MCF 10A (cell line): Measurements from ENCODE around the gene ELK4. TPM values are rescaled to one million over a fixed set of nuclear protein-coding genes. Genes with fewer than 3 reads are reported as not detected.

Experiments used
- BruUV-seq: library from RNA; stranded (reverse); fragments of 400-500 nt; replicated peaks from 2 replicates; lab custom pipeline; 2021; lab: Mats Ljungman, UMichigan
- CTCF ChIA-PET: fragments of 300-600 bp; sonication (Branson Sonifier 250); formaldehyde crosslinking; extraction: SDS; loops from one replicate; lab custom pipeline; 2021; ENCODE audit warnings: antibody characterized with exemption, inconsistent platforms; lab: Yijun Ruan, JAX
- POLR2A ChIA-PET: fragments of 300-600, 350-650 bp; sonication (Branson Sonifier 250); formaldehyde crosslinking; extraction: SDS; loops from one replicate; lab custom pipeline; 2020; ENCODE audit warnings: antibody characterized with exemption, inconsistent platforms; lab: Yijun Ruan, JAX
- DNase-seq: peaks from one replicate; pipeline ENCODE4 v3.0.0-alpha.2; 2018; ENCODE audit not compliant: unreplicated experiment
- H3K27ac Mint-ChIP-seq: one replicate; pipeline ENCODE4 v1.8.0; 2022; ENCODE audit warnings: mild to moderate bottlenecking, low read depth, mixed read lengths; ENCODE audit not compliant: unreplicated experiment
- H3K27me3 Mint-ChIP-seq: one replicate; pipeline ENCODE4 v1.8.0; 2022; ENCODE audit warnings: mixed read lengths; ENCODE audit not compliant: insufficient read depth, unreplicated experiment
- H3K36me3 Mint-ChIP-seq: one replicate; pipeline ENCODE4 v1.8.0; 2022; ENCODE audit warnings: mild to moderate bottlenecking, moderate library complexity, mixed read lengths; ENCODE audit not compliant: insufficient read depth, unreplicated experiment
- H3K4me1 Mint-ChIP-seq: one replicate; pipeline ENCODE4 v1.8.0; 2022; ENCODE audit warnings: mixed read lengths; ENCODE audit not compliant: insufficient read depth, unreplicated experiment
- H3K4me3 Mint-ChIP-seq: one replicate; pipeline ENCODE4 v1.8.0; 2022; ENCODE audit warnings: mild to moderate bottlenecking, moderate library complexity, mixed read lengths; ENCODE audit not compliant: unreplicated experiment
- H3K9me3 Mint-ChIP-seq: one replicate; pipeline ENCODE4 v1.8.0; 2022; ENCODE audit warnings: mixed read lengths; ENCODE audit not compliant: unreplicated experiment
- intact Hi-C: fragments of 100-400 bp; cut with micrococcal nuclease; formaldehyde crosslinking; loops from 2 replicates; pipeline ENCODE4 v1.14.1; 2022
- total RNA-seq: library from RNA; stranded (reverse); gene quantifications from 2 replicates; pipeline ENCODE4 v1.2.3, GENCODE V29; 2022
- TF ChIP-seq, protein P1 (sequence below): fragments of 200-600 bp; IDR thresholded peaks from one replicate; pipeline ENCODE4 v1.8.0; 2022; ENCODE audit warnings: antibody characterized with exemption, mild to moderate bottlenecking; ENCODE audit not compliant: unreplicated experiment

The ELK4 gene
- total RNA-seq, 1 experiment from 2014 or later: 101 TPM

DNA sequence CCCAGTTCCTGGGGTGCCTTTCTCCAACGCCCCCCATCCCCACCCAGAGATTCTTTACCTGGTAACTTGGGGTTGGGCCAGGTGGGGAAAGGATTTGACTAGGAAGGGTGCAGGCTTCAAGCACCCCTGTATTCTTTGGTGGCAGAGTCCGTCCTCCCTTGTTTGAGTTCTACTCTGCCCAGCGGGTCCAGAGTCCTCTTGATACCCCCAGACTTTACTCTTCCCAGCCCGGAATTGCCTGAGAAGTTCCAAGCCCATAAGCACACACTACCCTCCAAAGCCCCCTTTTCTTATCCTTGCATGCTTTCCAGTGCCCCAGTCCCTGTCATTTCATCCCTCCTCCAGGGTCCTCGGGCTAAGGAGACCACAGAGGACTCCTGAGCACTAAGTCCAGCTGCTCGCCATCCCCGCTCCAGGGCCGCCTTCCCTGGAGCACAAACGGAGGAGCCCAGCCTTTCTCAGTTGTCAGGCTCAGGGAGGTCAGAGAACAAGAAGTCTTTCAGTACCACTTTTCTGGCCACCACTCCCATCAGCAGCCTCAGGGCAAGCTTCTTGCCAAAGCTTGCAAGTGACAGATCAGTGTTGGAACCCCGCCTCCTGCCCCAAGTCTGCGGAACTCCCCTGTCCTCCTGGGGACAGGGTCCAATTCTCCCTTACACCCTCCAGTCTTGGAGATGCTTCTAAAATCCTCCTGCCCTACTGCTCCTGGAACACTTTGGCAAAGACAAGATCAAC is 36.3 kb upstream of the ELK4 start:
- no peak overlapping the region for H3K4me3 Mint-ChIP-seq
- peak overlapping the region; percentile 36 for H3K27ac Mint-ChIP-seq
- H3K4me1 Mint-ChIP-seq: peaks cover 28% of the 10 kb centered on the region
- DNase-seq: no peak
- ChIA-PET POLR2A (interaction anchor here (0.8 to 1.8 kb wide), 4 partner anchors 10 to 43 kb away, joined by 3 to 5 read pairs (median 4); no protein-coding TSS in a partner anchor), CTCF (interaction anchor here (0.6 to 13.9 kb wide), 12 partner anchors 10 to 1514 kb away, joined by 3 to 592 read pairs (median 4); no protein-coding TSS in a partner anchor)
- H3K36me3 Mint-ChIP-seq: peaks cover 7% of the 10 kb centered on the region
- H3K27me3 Mint-ChIP-seq: no peaks in the 10 kb centered on the region
- intact Hi-C loops: no loop called here
- BruUV-seq: no TSS peak
- no peaks in the 10 kb centered on the region for H3K9me3 Mint-ChIP-seq
- TF ChIP-seq, protein P1, sequence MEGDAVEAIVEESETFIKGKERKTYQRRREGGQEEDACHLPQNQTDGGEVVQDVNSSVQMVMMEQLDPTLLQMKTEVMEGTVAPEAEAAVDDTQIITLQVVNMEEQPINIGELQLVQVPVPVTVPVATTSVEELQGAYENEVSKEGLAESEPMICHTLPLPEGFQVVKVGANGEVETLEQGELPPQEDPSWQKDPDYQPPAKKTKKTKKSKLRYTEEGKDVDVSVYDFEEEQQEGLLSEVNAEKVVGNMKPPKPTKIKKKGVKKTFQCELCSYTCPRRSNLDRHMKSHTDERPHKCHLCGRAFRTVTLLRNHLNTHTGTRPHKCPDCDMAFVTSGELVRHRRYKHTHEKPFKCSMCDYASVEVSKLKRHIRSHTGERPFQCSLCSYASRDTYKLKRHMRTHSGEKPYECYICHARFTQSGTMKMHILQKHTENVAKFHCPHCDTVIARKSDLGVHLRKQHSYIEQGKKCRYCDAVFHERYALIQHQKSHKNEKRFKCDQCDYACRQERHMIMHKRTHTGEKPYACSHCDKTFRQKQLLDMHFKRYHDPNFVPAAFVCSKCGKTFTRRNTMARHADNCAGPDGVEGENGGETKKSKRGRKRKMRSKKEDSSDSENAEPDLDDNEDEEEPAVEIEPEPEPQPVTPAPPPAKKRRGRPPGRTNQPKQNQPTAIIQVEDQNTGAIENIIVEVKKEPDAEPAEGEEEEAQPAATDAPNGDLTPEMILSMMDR: no peak

DNA sequence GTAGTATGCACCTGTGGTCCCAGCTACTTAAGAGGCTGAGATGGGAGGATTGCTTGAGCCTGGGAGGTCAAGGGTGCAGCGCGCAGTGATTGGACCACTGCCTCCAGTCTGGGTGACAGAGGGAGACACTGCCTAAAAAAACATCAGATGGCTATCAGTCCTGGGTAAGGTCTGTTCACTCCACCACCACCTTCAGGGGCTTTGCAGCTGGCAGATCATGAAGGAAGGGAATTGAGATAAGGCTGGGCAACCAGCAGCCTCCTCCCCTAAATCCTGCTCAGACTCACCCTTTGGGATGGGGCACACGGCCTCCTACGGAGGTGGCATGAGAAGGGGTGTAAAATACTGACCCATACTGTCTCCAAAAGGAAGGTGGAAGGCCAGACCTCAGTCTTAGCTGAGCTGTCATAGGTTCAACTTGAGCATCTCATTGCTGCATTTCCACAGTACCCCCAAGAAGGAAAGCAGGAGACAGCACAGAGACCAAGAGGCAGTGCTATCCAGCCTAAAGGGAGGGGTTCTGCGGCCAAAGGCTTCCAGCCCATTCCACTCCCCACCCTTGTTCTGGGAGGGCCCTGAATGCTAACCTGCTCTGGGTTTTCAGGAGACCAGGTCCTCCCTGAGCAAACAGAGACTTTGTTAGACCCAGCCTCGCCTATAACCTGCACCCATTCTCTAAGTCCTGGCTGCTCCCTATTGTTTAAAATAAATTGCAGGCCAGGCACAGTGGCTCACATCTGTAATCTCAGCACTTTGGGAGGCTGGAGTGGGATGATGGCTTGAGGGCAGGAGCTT is 34.8 kb upstream of the ELK4 start:
- POLR2A ChIA-PET: interaction anchor here (0.6 to 1.8 kb wide), 3 partner anchors 35 to 82 kb away, joined by 4 read pairs; no protein-coding TSS in a partner anchor
- peaks cover 19% of the 10 kb centered on the region for H3K4me1 Mint-ChIP-seq
- no peak overlapping the region for H3K27ac Mint-ChIP-seq
- TF ChIP-seq, protein P1: no peak
- H3K36me3 Mint-ChIP-seq: peaks cover 7% of the 10 kb centered on the region
- DNase-seq: no peak
- H3K4me3 Mint-ChIP-seq: no peak overlapping the region
- no peaks in the 10 kb centered on the region for H3K9me3 Mint-ChIP-seq
- H3K27me3 Mint-ChIP-seq: no peaks in the 10 kb centered on the region
- BruUV-seq: no TSS peak
- intact Hi-C loops: no loop called here
- CTCF ChIA-PET: interaction anchor here (0.5 to 13.9 kb wide), 9 partner anchors 9 to 1217 kb away, joined by 3 to 592 read pairs (median 4); no protein-coding TSS in a partner anchor

DNA sequence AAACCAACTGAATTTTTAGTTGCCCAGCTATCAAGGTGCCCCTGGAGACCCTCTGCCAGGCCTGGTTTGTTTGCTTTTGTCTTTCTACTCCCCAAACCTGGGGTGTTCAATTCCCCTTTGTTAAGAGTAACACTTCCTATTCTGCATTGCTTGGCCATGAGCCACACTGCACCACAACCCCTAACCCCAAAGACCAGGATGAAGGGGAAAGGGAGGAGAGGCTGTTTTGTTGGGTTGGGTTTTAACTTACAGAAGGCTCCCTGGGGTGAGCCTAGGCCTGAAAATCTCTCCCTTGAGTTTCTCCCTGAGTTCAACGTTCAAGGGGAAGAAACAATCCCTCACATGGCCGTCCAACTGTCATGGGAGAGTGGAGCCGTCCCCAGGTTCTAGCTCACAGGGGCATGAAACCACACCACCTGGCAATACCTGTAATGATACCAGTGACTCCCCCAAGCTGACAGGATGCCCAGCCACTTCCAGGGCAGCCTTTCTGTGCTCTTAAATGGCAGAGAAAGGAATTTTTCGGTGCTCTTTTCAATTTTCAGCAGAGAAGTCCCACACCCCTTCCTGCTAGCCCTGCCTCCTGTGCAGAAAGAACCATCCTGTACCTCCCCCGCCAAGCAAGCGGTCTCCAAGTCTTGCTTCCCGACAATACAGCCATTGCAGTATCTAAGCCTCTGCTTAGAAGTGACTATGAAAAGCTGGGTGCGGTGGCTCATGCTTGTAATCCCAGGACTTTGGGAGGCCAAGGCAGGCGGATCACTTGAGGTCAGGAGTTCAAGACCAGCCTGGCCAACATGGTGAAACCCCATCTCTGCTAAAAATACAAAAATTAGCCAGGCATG is 33.6 kb upstream of the ELK4 start:
- intact Hi-C loops: no loop called here
- Mint-ChIP-seq H3K27me3 (no peaks in the 10 kb centered on the region), H3K4me1 (peaks cover 19% of the 10 kb centered on the region), H3K4me3 (no peak overlapping the region), H3K9me3 (no peaks in the 10 kb centered on the region), H3K36me3 (peaks cover 7% of the 10 kb centered on the region), H3K27ac (no peak overlapping the region)
- POLR2A ChIA-PET: interaction anchor here (1.2 to 2.1 kb wide), 2 partner anchors 45 to 74 kb away, joined by 4 to 8 read pairs; no protein-coding TSS in a partner anchor
- no peak for DNase-seq
- CTCF ChIA-PET: interaction anchor here (0.6 to 13.9 kb wide), 7 partner anchors 8 to 244 kb away, joined by 3 to 592 read pairs (median 7); partner anchors contain the start of gene ELK4
- TF ChIP-seq, protein P1: no peak
- no TSS peak for BruUV-seq
